RWPE1 (cell line): ENCODE data around the gene SEMA4G.

ENCODE experiments used
- CTCF ChIA-PET: fragments of 350-600 bp; sonication (Branson Sonifier 250); formaldehyde crosslinking; extraction: SDS; loops from one replicate; lab custom pipeline; 2021; lab: Yijun Ruan, JAX
- POLR2A ChIA-PET: fragments of 400-600 bp; formaldehyde crosslinking; extraction: SDS; loops from one replicate; lab custom pipeline; 2020; ENCODE audit warnings: antibody characterized with exemption; ENCODE audit not compliant: low non-redundant PET; lab: Yijun Ruan, JAX
- DNase-seq: peaks from one replicate; pipeline ENCODE4 v3.0.0; 2012; ENCODE audit warnings: low spot score
- H3K27ac ChIP-seq: fragments of 450-650 bp; 2 replicates; pipeline ENCODE4 v1.5.1; 2017
- CTCF ChIP-seq: fragments of 450-650 bp; conservative IDR thresholded peaks from 2 replicates; pipeline ENCODE4 v1.5.1; 2017; ENCODE audit warnings: low read depth, mild to moderate bottlenecking

SEMA4G gene

GRCh38 chr10:100998991-100999741, 29.9 kb downstream of the SEMA4G start:
- peak; percentile 83 for DNase-seq
- POLR2A ChIA-PET = interaction anchor here (0.5 to 1.2 kb wide), 3 partner anchors 8 to 22 kb away, joined by 3 read pairs; no protein-coding TSS in a partner anchor
- CTCF ChIA-PET = interaction anchor here (0.6 to 3.6 kb wide), 13 partner anchors 8 to 142 kb away, joined by 3 to 57 read pairs (median 5); partner anchors contain the start of genes MRPL43, PDZD7, SFXN3 and TWNK
- peak; percentile 92 for TF ChIP-seq CTCF
- peak overlapping the region; percentile 99 for H3K27ac ChIP-seq

- CTCF ChIA-PET = interaction anchor here (0.6 to 3.6 kb wide), 13 partner anchors 9 to 141 kb away, joined by 3 to 57 read pairs (median 5); partner anchors contain the start of genes MRPL43, PDZD7, SFXN3 and TWNK
- peak within 1 kb of the TSS; percentile 99 for H3K27ac ChIP-seq
- no peak for DNase-seq
- TF ChIP-seq CTCF = no peak
- POLR2A ChIA-PET = interaction anchor here (0.5 kb wide), 1 partner anchor 23 kb away, joined by 3 read pairs; no protein-coding TSS in a partner anchor
These were observed 30.4 kb downstream of the SEMA4G start, which contains the start of gene LZTS2 for GRCh38 chr10:100999742-101000126. LZTS2 (plus strand) TSS chr10:100999808; CDS start chr10:101002539, 2,731 bp downstream.

GRCh38 chr10:101000127-101000914, 31.0 kb downstream of the SEMA4G start:
- peak overlapping the region; percentile 99 for H3K27ac ChIP-seq
- CTCF ChIA-PET = interaction anchor here (0.6 to 5.2 kb wide), 7 partner anchors 11 to 70 kb away, joined by 3 to 24 read pairs (median 6); partner anchors contain the start of genes MRPL43 and TWNK
- no peak for DNase-seq
- TF ChIP-seq CTCF = no peak
- POLR2A ChIA-PET = no interaction called here

- ChIA-PET CTCF (interaction anchor here (0.6 to 5.2 kb wide), 2 partner anchors 11 to 13 kb away, joined by 3 to 24 read pairs; no protein-coding TSS in a partner anchor), POLR2A (interaction anchor here (0.9 kb wide), 1 partner anchor 11 kb away, joined by 3 read pairs; no protein-coding TSS in a partner anchor)
- DNase-seq = no peak
- TF ChIP-seq CTCF = no peak
- H3K27ac ChIP-seq = peak overlapping the region; percentile 99
These were observed 31.8 kb downstream of the SEMA4G start for GRCh38 chr10:101000915-101001658.

GRCh38 chr10:101001659-101002035, 32.3 kb downstream of the SEMA4G start:
- peak overlapping the region; percentile 99 for H3K27ac ChIP-seq
- DNase-seq = no peak
- CTCF ChIA-PET = interaction anchor here (0.6 to 5.2 kb wide), 2 partner anchors 12 to 575 kb away, joined by 3 to 24 read pairs; no protein-coding TSS in a partner anchor
- no peak for TF ChIP-seq CTCF
- POLR2A ChIA-PET = interaction anchor here (0.9 kb wide), 1 partner anchor 10 kb away, joined by 3 read pairs; no protein-coding TSS in a partner anchor
